HepG2 (cell line): Measurements from ENCODE around the gene TAB2. TPM values are rescaled to one million over a fixed set of nuclear protein-coding genes. Genes with fewer than 3 reads are reported as not detected.

Experiments
- ATAC-seq: fragments of 200-7000 bp; cut with Tn5 transposase; 3 replicates; pipeline ENCODE4 v1.9.1; 2020; ENCODE audit warnings: mild to moderate bottlenecking, moderate library complexity
- BruUV-seq: library from RNA; stranded (reverse); fragments of 400-500 nt; replicated peaks from 2 replicates; lab custom pipeline; 2021; lab: Mats Ljungman, UMichigan
- CTCF ChIA-PET: fragments of 300-600 bp; formaldehyde crosslinking; extraction: SDS; loops from one replicate; lab custom pipeline; 2021; ENCODE audit warnings: low total read pairs, inconsistent platforms, low intra/inter-chr PET ratio; lab: Yijun Ruan, JAX
- POLR2A ChIA-PET: fragments of 350-600 bp; sonication (Branson Sonifier 250); formaldehyde crosslinking; loops from one replicate; lab custom pipeline; 2020; ENCODE audit warnings: antibody characterized with exemption, inconsistent platforms; lab: Yijun Ruan, JAX
- DNase-seq: peaks from one replicate; pipeline ENCODE4 v3.0.0-alpha.2; 2015; ENCODE audit warnings: low spot score
- FAIRE-seq: peaks from 3 replicates; lab custom pipeline; 2011; peaks lifted over from hg19 to GRCh38; lab: Jason Lieb, UNC
- H2AFZ ChIP-seq: one replicate; pipeline ENCODE4 v1.6.1; 2011; ENCODE audit warnings: low read length, inconsistent platforms
- H3K27ac ChIP-seq: fragments of 300-600 bp; 3 replicates; pipeline ENCODE4 v1.8.0; 2011; ENCODE audit warnings: mixed run types, mild to moderate bottlenecking, mixed read lengths, low read length, inconsistent platforms; ENCODE audit not compliant: insufficient read depth; ENCODE audit errors: extremely low read length
- H3K27me3 ChIP-seq, 2 experiments: fragments of 200-600 bp in 1 of 2; 2 replicates in 1 of 2; 3 replicates in 1 of 2; pipeline versions ENCODE4 v1.6.0 to v1.8.0; 2011; ENCODE audit warnings: low read length in 2 of 2, mild to moderate bottlenecking in 2 of 2, moderate library complexity in 2 of 2, inconsistent platforms in 1 of 2; ENCODE audit not compliant: insufficient read depth in 2 of 2, control insufficient read depth in 1 of 2
- H3K36me3 ChIP-seq, 2 experiments: fragments of 200-600 bp in 1 of 2; replicated peaks in 1 of 2; 2 replicates in 1 of 2; 3 replicates in 1 of 2; pipeline versions ENCODE4 v1.5.1 to v1.8.0; 2011; ENCODE audit warnings: low read length in 2 of 2, inconsistent platforms in 1 of 2; ENCODE audit not compliant: insufficient read depth in 2 of 2, control insufficient read depth in 1 of 2
- H3K4me1 ChIP-seq: 2 replicates; pipeline ENCODE4 v1.5.1; 2012; ENCODE audit warnings: low read length, inconsistent platforms; ENCODE audit not compliant: insufficient read depth
- H3K4me2 ChIP-seq: 2 replicates; pipeline ENCODE4 v1.6.0; 2011; ENCODE audit warnings: low read depth, low read length, inconsistent platforms
- H3K4me3 ChIP-seq, 3 experiments: fragments of 200-600 bp in 1 of 3; sonication (generic), shearing (Covaris generic) in 1 of 3; replicated peaks in 1 of 3; 2 replicates each; pipeline ENCODE4 v1.5.1; 2011 to 2016; ENCODE audit warnings: low read length in 3 of 3, inconsistent platforms in 2 of 3, low read depth in 2 of 3, mild to moderate bottlenecking in 2 of 3, control low read depth in 1 of 3, mixed read lengths in 1 of 3; ENCODE audit not compliant: insufficient read depth in 1 of 3
- H3K79me2 ChIP-seq: one replicate; pipeline ENCODE4 v1.6.1; 2011; ENCODE audit warnings: low read length, inconsistent platforms; ENCODE audit not compliant: insufficient read depth
- H3K9ac ChIP-seq: 2 replicates; pipeline ENCODE4 v1.6.0; 2011; ENCODE audit warnings: mild to moderate bottlenecking, low read depth, low read length, inconsistent platforms; ENCODE audit not compliant: insufficient read depth
- H3K9me3 ChIP-seq: 2 replicates; pipeline ENCODE4 v1.5.1; 2012; ENCODE audit warnings: mild to moderate bottlenecking, low read length
- H4K20me1 ChIP-seq: 2 replicates; pipeline ENCODE4 v1.6.0; 2011; ENCODE audit warnings: inconsistent platforms, mild to moderate bottlenecking, low read length, moderate library complexity; ENCODE audit not compliant: insufficient read depth
- ARNT ChIP-seq: fragments of 450-650 bp; IDR thresholded peaks from 2 replicates; pipeline ENCODE4 v1.6.1; 2017
- BORCS8-MEF2B ChIP-seq: sonication (generic); formaldehyde crosslinking; IDR thresholded peaks from 2 replicates; pipeline ENCODE4 v1.8.0; 2022; ENCODE audit warnings: mild to moderate bottlenecking, missing genetic modification reagents
- CBFB ChIP-seq: sonication (generic); formaldehyde crosslinking; IDR thresholded peaks from 2 replicates; pipeline ENCODE4 v1.4.0; 2020; ENCODE audit warnings: missing genetic modification reagents
- HNRNPLL ChIP-seq: fragments of 200-400 bp; formaldehyde crosslinking; IDR thresholded peaks from 2 replicates; pipeline ENCODE4 v1.6.1; 2017; ENCODE audit warnings: mild to moderate bottlenecking, low read depth, low read length; ENCODE audit not compliant: poor library complexity, severe bottlenecking
- MEIS2 ChIP-seq: sonication (generic); formaldehyde crosslinking; IDR thresholded peaks from 2 replicates; pipeline ENCODE4 v1.9.0; 2021; ENCODE audit warnings: mild to moderate bottlenecking, missing genetic modification reagents
- PAWR ChIP-seq: sonication (generic); formaldehyde crosslinking; IDR thresholded peaks from 2 replicates; pipeline ENCODE4 v1.4.0; 2020; ENCODE audit warnings: missing genetic modification reagents, mild to moderate bottlenecking, borderline replicate concordance
- PRDM10 ChIP-seq: sonication (generic); formaldehyde crosslinking; IDR thresholded peaks from 2 replicates; pipeline ENCODE4 v1.4.0; 2020; ENCODE audit warnings: low read depth, missing genetic modification reagents
- RARG ChIP-seq: sonication (generic); formaldehyde crosslinking; IDR thresholded peaks from 2 replicates; pipeline ENCODE4 v1.4.0; 2020; ENCODE audit warnings: low read depth, mild to moderate bottlenecking, missing genetic modification reagents
- SRY ChIP-seq: sonication (generic); formaldehyde crosslinking; IDR thresholded peaks from 2 replicates; pipeline ENCODE4 v1.8.0; 2022; ENCODE audit warnings: mild to moderate bottlenecking, missing genetic modification reagents
- TCF12 ChIP-seq, 2 experiments: fragments of 450-650 bp in 1 of 2; sonication (generic) in 1 of 2; formaldehyde crosslinking in 1 of 2; IDR thresholded peaks; 2 replicates each; pipeline versions ENCODE4 v1.6.1 to v1.8.0; 2017 to 2022; ENCODE audit warnings: antibody characterized with exemption in 1 of 2, mild to moderate bottlenecking in 1 of 2, missing genetic modification reagents in 1 of 2, moderate library complexity in 1 of 2
- TP53 ChIP-seq: sonication (generic); formaldehyde crosslinking; conservative IDR thresholded peaks from 2 replicates; pipeline ENCODE4 v1.4.0; 2020; ENCODE audit warnings: missing genetic modification reagents
- XBP1 ChIP-seq: sonication (generic); formaldehyde crosslinking; IDR thresholded peaks from 2 replicates; pipeline ENCODE4 v1.5.0; 2020; ENCODE audit warnings: missing genetic modification reagents
- ZBTB37 ChIP-seq: sonication (generic); formaldehyde crosslinking; IDR thresholded peaks from 2 replicates; pipeline ENCODE4 v1.4.0; 2020; ENCODE audit warnings: mild to moderate bottlenecking, missing genetic modification reagents
- ZNF331 ChIP-seq: sonication (generic); formaldehyde crosslinking; IDR thresholded peaks from 2 replicates; pipeline ENCODE4 v1.4.0; 2020; ENCODE audit warnings: missing genetic modification reagents
- ZNF713 ChIP-seq: sonication (generic); formaldehyde crosslinking; IDR thresholded peaks from 2 replicates; pipeline ENCODE4 v1.4.0; 2020; ENCODE audit warnings: mild to moderate bottlenecking, missing genetic modification reagents
- WGBS: methylation state at CpG from one replicate; pipeline ENCODE4 v1.1.6; 2017; ENCODE audit warnings: low lambda C conversion rate; 5-methylcytosine and 5-hydroxymethylcytosine counted together
- in situ Hi-C: cut with HindIII; loops from 2 replicates; pipeline ENCODE4 v1.10.0; 2017; ENCODE audit warnings: low pct_unique_long_range_greater_than_20kb; ENCODE audit not compliant: extremely low pct_ligation_motif_present
- intact Hi-C: fragments of 100-400 bp; cut with micrococcal nuclease; formaldehyde crosslinking; loops from one replicate; pipeline ENCODE4 v1.10.0; 2022; ENCODE audit not compliant: unreplicated experiment
- polyA plus RNA-seq, 8 experiments: library from polyadenylated mRNA; depleted of rRNA in 3 of 8; stranded (reverse) in 7 of 8; unstranded in 1 of 8; fragments of >200 nt; fragmentation: Illumina TruSeq in 4 of 8; extraction: Trizol in 4 of 8; gene quantifications; 2 replicates each; pipeline versions ENCODE4 v1.2.1 to v1.2.3, GENCODE V29; 2011 to 2016; ENCODE audit warnings: low read depth in 4 of 8, missing spikeins in 1 of 8, mixed read lengths in 1 of 8; ENCODE audit not compliant: insufficient read depth in 1 of 8
- total RNA-seq, 5 experiments: library from RNA; depleted of rRNA; stranded (reverse); fragments of >200 nt; fragmentation: Illumina TruSeq; extraction: Trizol; gene quantifications; 2 replicates each; pipeline ENCODE4 v1.2.3, GENCODE V29; 2016; ENCODE audit warnings: low read depth in 1 of 5
- TF ChIP-seq, protein P1 (sequence below): sonication (generic); formaldehyde crosslinking; conservative IDR thresholded peaks from 2 replicates; pipeline ENCODE4 v1.4.0; 2020; ENCODE audit warnings: missing genetic modification reagents
- TF ChIP-seq, protein P2 (sequence below): sonication (generic); formaldehyde crosslinking; IDR thresholded peaks from 2 replicates; pipeline ENCODE4 v1.5.1; 2020; ENCODE audit warnings: mild to moderate bottlenecking, moderate library complexity, missing genetic modification reagents

TAB2 gene
- total and polyA plus RNA-seq, 2 of the 13 experiments (the other 11 are each of a cell fraction or from before 2014, with no cell fraction given) = 23.7 to 50.2 TPM

GRCh38 chr6:149342525-149342924, 25.0 kb downstream of the TAB2 start:
- POLR2A ChIA-PET = no interaction called here
- in situ Hi-C loops = no loop called here
- no peak overlapping the region for H3K4me2 ChIP-seq
- 0 out of 2 replicates have a peak, but pooled peaks cover 5% of the 10 kb centered on the region for H4K20me1 ChIP-seq
- BruUV-seq = no TSS peak
- H3K36me3 ChIP-seq = peaks cover 0 to 9% of the 10 kb centered on the region in 2 experiments; a peak in 1 of 5 replicates
- TF ChIP-seq ZNF331 (CRISPR knock-in tag) = no peak
- TF ChIP-seq CBFB (CRISPR knock-in tag) = no peak
- no peak for TF ChIP-seq RARG
- no peak for TF ChIP-seq SRY
- no peak for TF ChIP-seq TCF12 (IDR thresholded peaks at IDR 0.05)
- no peak for TF ChIP-seq TCF12 (CRISPR knock-in tag; IDR thresholded peaks at IDR 0.05)
- TF ChIP-seq TP53 = no peak
- TF ChIP-seq, protein P1, sequence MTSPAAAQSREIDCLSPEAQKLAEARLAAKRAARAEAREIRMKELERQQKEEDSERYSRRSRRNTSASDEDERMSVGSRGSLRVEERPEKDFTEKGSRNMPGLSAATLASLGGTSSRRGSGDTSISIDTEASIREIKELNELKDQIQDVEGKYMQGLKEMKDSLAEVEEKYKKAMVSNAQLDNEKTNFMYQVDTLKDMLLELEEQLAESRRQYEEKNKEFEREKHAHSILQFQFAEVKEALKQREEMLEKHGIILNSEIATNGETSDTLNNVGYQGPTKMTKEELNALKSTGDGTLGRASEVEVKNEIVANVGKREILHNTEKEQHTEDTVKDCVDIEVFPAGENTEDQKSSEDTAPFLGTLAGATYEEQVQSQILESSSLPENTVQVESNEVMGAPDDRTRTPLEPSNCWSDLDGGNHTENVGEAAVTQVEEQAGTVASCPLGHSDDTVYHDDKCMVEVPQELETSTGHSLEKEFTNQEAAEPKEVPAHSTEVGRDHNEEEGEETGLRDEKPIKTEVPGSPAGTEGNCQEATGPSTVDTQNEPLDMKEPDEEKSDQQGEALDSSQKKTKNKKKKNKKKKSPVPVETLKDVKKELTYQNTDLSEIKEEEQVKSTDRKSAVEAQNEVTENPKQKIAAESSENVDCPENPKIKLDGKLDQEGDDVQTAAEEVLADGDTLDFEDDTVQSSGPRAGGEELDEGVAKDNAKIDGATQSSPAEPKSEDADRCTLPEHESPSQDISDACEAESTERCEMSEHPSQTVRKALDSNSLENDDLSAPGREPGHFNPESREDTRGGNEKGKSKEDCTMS = no peak
- TF ChIP-seq HNRNPLL = no peak
- TF ChIP-seq PRDM10 (CRISPR knock-in tag) = no peak
- TF ChIP-seq MEIS2 (CRISPR knock-in tag) = no peak
- TF ChIP-seq XBP1 = no peak
- no peak for TF ChIP-seq BORCS8-MEF2B (CRISPR knock-in tag)
- TF ChIP-seq ZBTB37 (CRISPR knock-in tag) = no peak
- TF ChIP-seq ZNF713 (CRISPR knock-in tag) = no peak
- no peak for TF ChIP-seq PAWR (CRISPR knock-in tag)
- TF ChIP-seq ARNT = no peak
- TF ChIP-seq, protein P2, sequence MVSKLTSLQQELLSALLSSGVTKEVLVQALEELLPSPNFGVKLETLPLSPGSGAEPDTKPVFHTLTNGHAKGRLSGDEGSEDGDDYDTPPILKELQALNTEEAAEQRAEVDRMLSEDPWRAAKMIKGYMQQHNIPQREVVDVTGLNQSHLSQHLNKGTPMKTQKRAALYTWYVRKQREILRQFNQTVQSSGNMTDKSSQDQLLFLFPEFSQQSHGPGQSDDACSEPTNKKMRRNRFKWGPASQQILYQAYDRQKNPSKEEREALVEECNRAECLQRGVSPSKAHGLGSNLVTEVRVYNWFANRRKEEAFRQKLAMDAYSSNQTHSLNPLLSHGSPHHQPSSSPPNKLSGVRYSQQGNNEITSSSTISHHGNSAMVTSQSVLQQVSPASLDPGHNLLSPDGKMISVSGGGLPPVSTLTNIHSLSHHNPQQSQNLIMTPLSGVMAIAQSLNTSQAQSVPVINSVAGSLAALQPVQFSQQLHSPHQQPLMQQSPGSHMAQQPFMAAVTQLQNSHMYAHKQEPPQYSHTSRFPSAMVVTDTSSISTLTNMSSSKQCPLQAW (CRISPR knock-in tag) = no peak
- TF ChIP-seq, all 625 proteins: peak for 0
- Histone ChIP-seq H2AFZ (no peak overlapping the region), H3K9ac (no peak overlapping the region), H3K27ac (no peak overlapping the region), H3K9me3 (no peaks in the 10 kb centered on the region), H3K4me1 (peaks cover 3% of the 10 kb centered on the region; the same call in 1 of the 2 replicates), H3K79me2 (peaks cover 82% of the 10 kb centered on the region), H3K4me3 (no peak overlapping the region), H3K27me3 (no peaks in the 10 kb centered on the region)
- intact Hi-C loops = no loop called here
- CTCF ChIA-PET = no interaction called here
- no peak for FAIRE-seq
- no peak for DNase-seq
- 97% methylated on average over 1 of the region's 1 CpG for WGBS
- no peak for ATAC-seq
